NCI-H1048 (cell line): ENCODE data around the gene AK5.

Source experiments
- DNase-seq: peaks from one replicate; lab custom pipeline; 2025; lab: John Stamatoyannopoulos, UW

AK5 gene, protein sequence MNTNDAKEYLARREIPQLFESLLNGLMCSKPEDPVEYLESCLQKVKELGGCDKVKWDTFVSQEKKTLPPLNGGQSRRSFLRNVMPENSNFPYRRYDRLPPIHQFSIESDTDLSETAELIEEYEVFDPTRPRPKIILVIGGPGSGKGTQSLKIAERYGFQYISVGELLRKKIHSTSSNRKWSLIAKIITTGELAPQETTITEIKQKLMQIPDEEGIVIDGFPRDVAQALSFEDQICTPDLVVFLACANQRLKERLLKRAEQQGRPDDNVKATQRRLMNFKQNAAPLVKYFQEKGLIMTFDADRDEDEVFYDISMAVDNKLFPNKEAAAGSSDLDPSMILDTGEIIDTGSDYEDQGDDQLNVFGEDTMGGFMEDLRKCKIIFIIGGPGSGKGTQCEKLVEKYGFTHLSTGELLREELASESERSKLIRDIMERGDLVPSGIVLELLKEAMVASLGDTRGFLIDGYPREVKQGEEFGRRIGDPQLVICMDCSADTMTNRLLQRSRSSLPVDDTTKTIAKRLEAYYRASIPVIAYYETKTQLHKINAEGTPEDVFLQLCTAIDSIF

DNA sequence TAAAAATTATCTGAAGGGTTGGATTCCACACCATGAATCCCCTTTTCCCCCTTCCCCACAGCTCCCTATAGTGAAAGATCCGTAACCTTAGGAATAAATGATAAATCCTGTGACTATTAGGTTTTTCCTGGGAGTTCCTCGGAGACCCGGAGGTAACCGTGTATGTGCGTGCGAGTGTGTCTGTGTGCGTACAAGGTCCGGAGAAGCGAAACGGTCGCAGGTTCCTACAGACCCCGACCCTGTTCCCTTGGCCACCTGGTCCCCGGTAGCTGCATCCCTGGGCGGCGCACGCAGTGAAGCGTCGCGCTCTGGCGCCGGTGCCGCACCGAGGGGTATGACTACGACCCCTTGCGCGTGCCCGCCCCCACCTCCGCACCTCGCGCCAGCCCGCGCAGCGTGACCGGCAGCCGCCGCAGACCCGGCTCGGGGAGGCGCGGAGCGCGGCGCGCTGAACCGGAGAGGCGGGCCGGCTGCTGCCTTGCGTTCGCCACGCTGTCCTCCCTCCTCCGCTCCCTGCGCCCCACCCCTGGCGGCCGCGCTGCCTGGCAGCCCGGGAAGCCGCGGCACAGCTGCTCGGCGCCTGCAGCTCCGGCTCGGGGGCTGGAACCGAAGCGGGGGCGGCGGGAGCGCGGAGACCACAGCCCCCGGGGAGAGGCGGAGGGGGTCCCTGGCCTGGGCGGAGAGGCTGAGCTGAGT, at the start of gene AK5:
TSS of gene AK5 (plus strand) at position 529 of the 696 bp plus-strand sequence. CDS start 295 bp downstream, outside the sequence.
- DNase-seq: no peak

DNA sequence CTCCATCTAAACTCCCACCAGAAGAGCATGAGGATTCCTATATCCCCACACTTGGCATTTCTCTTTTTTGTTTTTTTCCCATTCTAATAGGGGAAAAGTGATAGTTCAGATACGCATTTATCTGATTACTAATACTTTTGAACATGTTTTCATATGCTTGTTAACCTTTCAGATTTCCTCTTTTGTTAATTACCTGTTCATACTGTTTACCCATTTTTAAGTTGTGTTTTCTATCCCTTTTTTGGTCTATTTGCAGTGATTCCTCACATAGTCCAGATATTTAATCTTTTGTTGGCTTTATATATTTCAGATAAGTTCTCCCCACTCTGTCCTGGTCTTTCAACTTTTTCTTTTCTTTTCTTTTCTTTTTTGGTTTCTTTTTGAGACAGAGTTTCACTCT, 49.0 kb upstream of the AK5 start:
- DNase-seq: no peak

DNA sequence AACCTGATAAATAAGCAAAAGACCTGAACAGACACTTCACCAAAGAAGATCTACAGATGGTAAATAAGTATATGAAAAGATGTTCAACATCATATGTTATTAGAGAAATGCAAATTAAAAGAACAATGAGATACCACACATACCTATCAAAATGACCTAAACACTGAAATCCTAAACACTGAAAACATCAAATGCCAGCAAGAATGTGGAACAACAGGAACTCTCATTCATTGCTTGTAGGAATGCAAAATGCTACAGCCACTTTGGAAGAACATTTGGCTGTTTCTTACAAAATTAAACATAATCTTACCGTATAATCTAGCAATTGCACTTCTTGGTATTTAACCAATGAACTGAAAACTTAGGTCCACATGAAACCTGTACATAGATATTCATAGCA, 47.7 kb upstream of the AK5 start:
- no peak for DNase-seq

DNA sequence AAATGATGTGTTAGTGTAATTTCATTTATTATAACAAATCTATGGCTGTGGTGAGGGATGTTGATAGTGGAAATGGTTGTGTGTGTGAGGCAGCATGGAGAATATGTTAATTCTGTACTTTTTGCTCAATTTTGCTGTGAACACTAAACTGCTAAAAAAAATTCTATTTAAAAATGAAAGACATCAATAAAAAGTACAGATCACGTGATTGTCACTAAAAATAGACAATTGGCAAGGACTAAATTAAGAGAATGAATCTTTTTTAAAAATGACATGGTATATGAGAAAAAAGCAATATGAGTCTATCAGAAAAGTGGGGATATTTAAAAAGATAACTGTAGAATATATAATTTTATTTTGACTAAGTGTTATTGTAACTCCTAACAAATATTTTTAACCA, 46.9 kb upstream of the AK5 start:
- no peak for DNase-seq

DNA sequence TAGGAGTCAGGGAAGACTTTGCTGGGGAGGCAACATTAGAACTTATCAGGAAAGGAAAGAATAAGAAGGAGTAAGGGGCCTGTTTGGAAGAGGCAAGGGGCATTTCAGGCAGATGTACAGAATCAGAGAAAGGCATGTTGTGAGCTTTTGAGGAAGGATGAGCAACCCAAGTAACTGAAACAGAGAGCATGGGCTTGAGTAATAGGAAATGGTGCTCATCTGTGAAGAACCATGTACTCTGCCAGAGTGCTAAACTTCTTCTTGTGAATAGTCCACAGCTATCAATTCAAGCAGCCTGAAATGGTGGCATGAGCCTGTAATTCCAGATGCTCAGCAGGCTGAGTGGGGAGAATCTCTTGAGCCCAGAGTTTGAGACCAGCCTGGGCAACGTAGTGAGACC, 43.4 kb upstream of the AK5 start:
- DNase-seq: no peak

DNA sequence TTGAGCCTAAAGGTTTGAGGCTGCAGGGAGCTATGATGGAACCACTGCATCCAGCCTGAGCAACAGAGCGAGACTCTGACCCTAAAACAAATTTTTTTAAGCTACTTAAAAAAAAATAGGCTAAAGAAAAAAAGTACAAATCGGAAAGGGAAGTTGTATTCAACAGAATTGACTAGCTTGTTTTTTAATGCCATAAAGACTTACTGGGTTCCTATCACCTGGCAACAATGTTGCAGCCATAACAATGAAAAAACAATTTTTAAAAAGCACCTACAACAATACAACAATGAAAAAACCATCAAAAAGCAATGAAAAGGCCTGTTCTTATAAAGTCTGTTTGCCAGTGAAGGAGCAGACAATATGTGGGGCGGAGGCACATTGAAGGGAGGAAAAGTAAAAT, 42.5 kb upstream of the AK5 start:
- DNase-seq: no peak

DNA sequence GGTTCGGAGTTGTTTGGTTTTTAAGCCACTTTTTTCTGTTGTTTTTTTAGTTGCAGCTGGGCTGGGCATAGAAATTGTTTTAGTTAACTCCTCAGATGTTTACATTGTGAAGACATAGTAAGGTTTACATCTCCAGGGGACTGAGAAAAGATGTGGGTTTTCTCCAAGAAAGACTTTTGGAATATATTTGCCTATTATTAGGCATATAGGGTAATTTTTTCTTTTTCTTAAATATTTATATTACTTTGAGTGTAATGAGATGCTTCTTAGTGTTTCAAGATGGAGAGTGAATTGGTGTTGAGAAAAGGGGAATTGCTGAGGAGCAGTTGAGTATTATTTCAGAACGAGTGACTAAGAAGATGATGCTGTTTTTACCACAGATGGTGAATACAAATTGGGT, 36.0 kb upstream of the AK5 start:
- no peak for DNase-seq

DNA sequence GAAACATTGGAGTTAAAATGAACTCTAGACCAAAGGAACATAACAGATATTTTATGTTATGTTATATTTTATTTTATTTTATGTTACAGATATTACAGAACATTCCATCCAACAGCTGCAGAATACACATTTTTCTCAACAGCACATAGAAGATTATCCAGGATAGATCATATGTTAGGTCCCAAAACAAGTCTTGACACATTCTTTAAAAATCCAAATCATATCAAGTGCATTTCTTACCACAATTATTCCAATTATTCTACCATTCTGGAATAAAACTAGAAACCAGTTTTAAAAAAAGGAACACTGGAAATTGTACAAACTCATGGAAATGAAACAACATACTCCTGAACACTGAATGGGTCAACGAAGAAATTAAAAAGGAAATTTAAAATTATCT, 31.7 kb upstream of the AK5 start:
- no peak for DNase-seq

DNA sequence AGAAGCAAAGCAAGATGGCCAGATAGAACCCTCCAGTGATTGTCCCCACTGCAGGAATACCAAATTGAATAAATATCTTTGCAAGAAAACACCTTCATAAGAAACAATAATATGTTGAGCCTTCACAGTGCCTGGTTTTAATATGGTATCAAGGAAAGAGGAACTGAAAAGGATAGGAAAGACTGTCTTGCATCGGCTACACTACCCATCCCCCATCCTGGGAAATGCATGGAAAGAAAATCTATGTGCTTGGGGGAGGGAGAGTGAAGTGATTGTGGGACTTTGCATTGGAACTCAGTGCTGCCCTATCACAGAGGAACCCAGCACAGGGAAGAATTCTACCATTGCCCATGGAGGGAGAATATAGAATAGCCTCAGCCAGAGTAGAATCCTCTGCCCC, 28.6 kb upstream of the AK5 start:
- no peak for DNase-seq

DNA sequence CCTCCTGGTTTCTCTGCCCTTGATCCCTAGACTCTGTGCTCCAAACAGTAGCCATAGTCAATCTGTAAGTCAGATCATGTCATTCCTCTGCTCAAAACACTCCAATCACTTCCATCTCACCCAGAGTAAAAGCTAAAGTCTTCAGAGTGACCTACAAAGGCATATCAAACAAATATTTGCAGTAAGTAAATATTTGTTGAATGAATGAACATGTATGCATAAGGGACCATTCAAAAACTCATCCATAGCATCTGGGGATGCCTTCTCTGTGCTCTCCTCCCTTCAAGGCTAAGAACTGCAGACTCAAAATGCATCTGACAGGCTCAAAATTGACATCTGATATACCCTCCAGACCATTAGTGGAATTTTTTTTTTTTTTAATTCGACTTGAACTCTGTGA, 18.1 kb upstream of the AK5 start:
- no peak for DNase-seq

DNA sequence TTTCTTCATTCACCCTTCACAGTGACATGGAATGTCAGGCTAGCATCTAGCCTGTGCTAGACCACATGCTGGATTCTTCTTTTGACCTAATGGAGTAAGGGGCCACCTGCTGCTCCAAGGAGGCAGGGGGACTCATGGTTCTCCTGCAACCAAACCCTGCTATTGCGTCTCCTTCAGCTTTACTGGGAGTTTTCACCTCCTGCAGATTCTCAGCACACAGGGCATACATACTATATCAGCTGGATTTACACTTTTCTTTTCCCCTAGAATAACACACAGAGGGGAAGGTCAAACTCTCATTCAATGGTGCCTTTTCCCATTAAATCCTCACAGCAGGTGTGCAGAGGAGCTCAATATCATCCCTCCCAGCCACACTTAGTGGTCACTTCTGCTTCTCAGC, 16.6 kb upstream of the AK5 start:
- DNase-seq: no peak

DNA sequence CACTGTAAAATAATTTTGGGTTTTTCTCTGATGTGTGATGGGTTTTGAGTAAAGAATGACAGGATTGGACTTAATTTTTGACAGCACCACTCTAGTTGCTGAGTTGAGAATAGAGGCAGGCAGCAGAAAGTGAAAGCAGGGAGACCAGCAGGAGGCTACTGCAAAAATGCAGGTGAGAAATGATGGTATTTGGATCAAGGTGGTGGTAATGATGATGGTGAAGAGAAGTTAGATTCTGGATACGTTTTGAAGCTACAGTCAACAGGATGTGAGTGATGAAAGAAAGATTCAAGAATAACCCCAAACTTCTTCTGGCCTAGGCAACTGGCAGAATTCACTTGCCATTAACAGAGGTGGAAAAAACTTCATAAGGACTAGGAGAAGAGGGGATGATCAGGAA, 14.8 kb upstream of the AK5 start:
- no peak for DNase-seq

DNA sequence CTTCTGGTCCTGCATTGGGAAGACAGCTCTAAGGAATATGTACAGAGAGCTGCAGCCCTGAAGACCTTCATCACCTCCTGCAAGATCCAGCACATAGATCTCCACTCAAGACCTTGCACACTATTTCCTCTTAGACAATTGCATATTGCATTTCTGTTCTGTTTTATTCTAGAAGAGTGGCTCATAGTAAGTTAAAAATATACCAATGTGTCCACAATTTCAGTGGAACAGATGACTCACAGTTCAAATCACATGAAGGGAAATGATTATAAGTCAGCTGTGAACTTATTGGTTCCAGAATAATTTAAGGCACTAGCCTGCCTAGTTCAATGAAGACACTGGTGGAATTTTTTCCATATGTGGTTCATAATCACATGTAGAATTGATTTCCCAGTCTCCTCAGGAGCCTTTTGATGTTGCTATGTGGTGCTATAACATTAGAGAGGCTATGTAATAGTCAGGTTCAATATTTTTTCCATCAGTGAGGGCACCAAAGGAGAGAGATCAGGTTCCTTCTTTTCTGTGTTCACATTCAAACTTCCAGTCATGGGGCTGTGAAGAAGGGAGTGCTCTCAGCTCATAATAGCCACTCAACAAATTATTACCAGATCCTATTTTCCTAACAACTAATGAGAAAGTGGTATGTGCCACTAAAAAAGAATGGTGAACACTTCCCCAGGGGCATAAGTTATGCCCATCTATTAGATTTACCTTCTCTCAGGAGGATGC, 9.8 kb upstream of the AK5 start:
- no peak for DNase-seq

DNA sequence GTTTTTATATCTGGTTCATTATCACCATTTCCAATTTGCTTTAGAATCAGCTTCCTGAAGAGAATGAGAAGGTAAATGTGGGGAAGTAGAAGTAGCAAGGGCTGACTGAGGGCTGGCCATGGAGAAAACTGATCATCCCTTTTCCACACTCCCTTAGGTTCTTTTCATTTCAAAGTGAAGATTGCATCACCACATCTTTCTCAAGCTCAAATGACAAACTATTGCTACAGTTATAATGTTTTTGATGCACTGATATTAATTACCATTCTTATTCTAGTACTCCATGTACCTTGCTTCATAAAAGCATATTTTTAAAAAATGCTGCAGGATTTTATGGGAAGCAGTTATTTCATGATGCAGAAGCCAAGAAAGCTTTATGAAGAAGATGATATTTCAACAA, 7.9 kb upstream of the AK5 start:
- DNase-seq: no peak

DNA sequence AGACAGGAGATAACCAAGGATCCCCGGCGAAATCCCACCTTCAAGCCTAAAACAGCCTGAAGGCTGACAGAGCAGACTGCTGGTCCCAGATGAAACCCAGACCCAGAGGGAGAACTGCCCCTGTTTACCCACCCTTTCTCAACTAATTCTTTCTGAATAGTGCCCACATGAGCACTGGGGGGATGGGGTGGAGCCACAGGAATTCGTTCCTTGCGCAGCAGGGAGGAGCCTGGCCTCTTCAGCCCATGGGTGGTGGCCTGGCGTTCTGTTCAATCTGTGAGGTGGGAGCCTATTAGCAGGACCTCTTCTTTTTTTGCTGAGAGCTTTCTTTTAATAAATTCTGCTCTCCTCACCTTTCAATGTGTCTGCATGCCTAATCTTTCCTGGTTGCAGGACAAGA, 6.6 kb upstream of the AK5 start:
- DNase-seq: no peak

DNA sequence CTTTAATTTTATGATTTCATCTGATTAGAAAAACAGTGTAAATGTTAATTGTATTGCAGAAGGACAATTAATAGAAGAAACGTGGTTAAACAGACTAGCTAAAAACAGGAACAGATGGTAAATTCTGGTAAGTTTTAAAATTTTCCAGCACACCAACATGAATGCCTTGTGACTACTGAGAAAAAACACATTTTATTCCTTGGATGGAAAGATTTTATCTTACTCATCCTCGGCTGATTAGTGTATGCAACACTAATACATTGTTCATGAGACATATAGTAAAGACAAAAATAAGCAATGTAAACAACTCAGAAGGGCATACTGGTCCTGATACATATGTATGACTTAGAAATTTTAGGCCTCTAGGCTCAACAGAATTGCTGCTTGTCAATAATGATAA, 4.9 kb upstream of the AK5 start:
- no peak for DNase-seq

DNA sequence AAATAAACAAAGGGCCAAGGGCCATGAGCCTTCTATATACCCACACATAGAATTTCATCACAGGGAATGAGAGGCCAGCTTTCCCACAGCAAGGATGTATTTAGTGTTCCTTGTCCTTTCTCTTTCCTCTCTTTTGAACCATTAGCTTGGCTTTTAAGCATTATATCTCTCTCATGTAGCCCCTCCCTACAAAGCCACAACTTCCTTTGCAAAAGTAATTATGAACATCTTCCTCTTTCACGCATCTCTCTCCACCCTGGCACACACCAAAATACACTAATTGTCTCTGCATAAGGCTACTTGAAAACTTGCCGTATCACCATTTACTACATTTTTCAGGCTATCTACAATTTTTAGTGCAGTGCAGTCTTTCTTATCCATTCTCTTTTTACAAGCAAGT, 1.9 kb upstream of the AK5 start:
- DNase-seq: no peak

DNA sequence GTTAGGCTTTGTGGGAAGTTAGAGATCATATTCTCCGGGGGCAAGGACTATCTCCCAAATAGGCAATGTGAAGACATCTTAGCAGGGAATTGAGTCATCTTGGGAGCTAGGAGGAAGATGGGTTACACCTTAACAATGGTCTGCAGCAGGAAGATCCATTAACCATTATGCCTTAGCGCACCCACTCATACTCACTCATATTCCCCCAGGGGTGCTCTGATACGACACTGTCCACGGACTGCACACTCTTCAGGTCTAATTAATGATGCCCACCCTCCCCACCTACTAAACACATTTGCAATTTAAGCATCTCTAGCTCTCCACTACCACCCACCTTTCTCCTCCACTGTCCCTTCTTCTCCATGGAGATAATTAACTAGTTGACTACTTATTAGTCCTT, 857 bp upstream of the AK5 start:
- DNase-seq: no peak

DNA sequence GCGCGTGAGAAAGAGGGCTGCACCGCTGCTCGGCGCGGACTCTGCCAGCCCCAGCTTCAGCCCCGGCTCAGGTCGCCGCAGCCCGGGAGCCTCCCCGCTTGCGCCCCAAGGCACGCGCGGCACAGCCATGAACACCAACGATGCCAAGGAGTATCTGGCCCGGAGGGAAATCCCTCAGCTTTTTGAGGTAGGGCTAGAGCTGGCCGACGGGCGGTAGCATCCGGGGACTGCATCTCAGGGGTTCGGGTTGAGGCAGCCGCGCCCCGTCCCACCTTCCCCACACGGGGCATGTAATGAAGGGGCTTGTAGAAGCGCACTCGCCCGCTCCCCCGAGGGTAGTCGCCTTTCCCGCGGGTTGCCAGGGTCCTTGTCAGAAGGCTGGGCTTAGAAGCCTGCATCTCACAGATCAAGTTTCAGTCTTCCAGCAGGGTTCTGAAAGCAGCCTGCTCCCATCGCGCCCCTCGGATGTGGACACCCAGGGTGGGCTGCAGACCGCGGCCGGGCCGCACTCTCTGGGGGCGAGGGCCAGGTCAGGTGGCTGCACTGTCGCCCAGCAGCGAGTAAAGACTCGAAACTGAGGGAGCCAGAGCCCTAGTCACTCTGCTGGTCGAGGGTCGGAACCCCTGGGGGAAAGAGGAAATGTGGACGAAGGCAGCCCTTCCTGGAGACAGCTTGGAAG, 507 bp downstream of the AK5 start:
- DNase-seq: no peak

DNA sequence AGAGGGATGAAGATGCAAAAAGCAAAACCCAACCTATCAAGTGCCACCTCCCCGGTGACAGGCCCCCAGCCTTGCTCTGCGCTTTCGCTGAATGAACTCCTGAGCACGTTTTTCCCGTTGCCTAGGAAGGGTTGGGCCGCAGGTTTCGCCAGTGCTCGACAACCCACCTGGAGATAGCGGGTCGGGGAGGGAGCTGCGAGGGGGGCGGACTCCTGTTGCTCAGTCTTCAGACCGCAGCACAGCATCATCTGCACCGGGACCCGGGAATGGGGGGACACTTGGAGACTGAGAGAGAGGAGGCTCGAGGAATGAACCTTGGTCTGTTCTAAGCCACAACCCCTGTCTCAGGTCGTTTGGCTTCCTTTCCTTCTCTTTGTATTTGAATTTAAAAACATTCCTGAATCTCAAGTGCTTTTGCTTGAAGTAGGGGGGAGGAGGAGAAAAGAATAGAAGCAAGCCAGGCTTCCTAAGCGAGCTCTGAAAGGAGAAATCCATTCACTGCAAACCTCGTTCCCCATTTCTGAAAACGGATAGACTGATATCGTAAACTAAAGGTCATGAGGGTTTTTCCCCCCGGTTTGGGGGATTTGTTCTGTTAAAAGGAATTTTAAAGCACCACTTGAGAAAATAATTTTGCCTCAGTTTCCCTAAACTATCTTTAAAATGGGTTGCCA, 1.2 kb downstream of the AK5 start:
- no peak for DNase-seq

DNA sequence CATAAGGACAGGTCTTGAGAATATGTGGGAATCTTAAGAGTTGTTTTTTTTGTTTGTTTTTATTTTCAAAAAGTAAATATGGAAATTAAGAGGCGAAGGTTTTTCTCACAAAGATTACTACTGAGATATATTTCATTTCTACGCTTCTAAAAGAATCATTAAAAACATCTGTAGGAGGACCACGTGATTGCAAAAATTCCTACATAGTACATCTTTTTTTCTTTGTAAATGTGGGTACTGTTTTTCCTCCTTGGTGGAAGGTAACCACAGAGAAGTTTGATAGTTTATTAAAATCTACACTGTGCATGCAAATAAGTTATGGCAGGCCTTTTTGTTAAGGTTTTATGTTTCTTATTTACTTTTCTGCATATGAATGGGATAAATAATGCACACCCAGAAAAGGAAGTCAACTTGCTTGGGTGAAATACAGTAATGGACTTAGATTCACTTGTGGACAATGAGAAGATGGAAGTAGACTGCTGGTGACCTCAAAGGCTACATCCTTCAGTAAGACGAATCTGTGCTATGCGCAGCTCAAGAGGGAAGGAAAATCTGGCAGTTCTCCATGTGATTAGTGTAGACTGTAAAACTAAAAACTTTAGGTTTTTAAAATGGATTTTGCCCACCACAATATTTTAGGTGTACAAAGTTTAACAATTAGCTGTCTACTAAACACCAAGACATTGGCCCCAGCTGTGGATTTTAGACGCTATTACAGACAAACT, 2.0 kb downstream of the AK5 start:
- no peak for DNase-seq
